ENCODE data around the gene MYPN.

Gene MYPN

GRCh38 chr10:68096913-68097516, 12.3 kb upstream of the MYPN start:
- H3K4me1 Mint-ChIP-seq, result no peaks in the 10 kb centered on the region
- no peak overlapping the region for H3K4me3 Mint-ChIP-seq
- no peak for DNase-seq
- H3K27me3 Mint-ChIP-seq (ENCODE audit: low read depth, poor library complexity), result peaks cover 4% of the 10 kb centered on the region
- no peak for TF ChIP-seq CTCF (IDR thresholded peaks at IDR 0.05)
- no peaks in the 10 kb centered on the region for H3K36me3 Mint-ChIP-seq (ENCODE audit: low read depth)
- H3K9me3 Mint-ChIP-seq, result no peaks in the 10 kb centered on the region
- no peak overlapping the region for H3K27ac Mint-ChIP-seq

- H3K27ac Mint-ChIP-seq, result no peak overlapping the region
- no peak for DNase-seq
- H3K36me3 Mint-ChIP-seq (ENCODE audit: low read depth), result no peaks in the 10 kb centered on the region
- no peaks in the 10 kb centered on the region for H3K4me1 Mint-ChIP-seq
- no peak overlapping the region for H3K4me3 Mint-ChIP-seq
- H3K9me3 Mint-ChIP-seq, result no peaks in the 10 kb centered on the region
- peaks cover 4% of the 10 kb centered on the region for H3K27me3 Mint-ChIP-seq (ENCODE audit: low read depth, poor library complexity)
- TF ChIP-seq CTCF (IDR thresholded peaks at IDR 0.05), result no peak
These were observed 9.6 kb upstream of the MYPN start for GRCh38 chr10:68099736-68100135.

GRCh38 chr10:68101066-68101465, 8.2 kb upstream of the MYPN start:
- Mint-ChIP-seq H3K27me3 (ENCODE audit: low read depth, poor library complexity) (peaks cover 4% of the 10 kb centered on the region), H3K4me3 (no peak overlapping the region), H3K36me3 (ENCODE audit: low read depth) (no peaks in the 10 kb centered on the region), H3K4me1 (peaks cover 6% of the 10 kb centered on the region), H3K9me3 (no peaks in the 10 kb centered on the region), H3K27ac (no peak overlapping the region)
- no peak for TF ChIP-seq CTCF (IDR thresholded peaks at IDR 0.05)
- DNase-seq, result no peak

- Mint-ChIP-seq H3K9me3 (no peaks in the 10 kb centered on the region), H3K27ac (no peak overlapping the region), H3K4me1 (peaks cover 14% of the 10 kb centered on the region), H3K36me3 (ENCODE audit: low read depth) (no peaks in the 10 kb centered on the region), H3K27me3 (ENCODE audit: low read depth, poor library complexity) (peaks cover 4% of the 10 kb centered on the region), H3K4me3 (no peak overlapping the region)
- no peak for TF ChIP-seq CTCF (IDR thresholded peaks at IDR 0.05)
- DNase-seq, result no peak
These were observed 5.9 kb upstream of the MYPN start for GRCh38 chr10:68103261-68103878.

GRCh38 chr10:68103901-68104300, 5.4 kb upstream of the MYPN start:
- Mint-ChIP-seq H3K4me1 (peaks cover 14% of the 10 kb centered on the region), H3K36me3 (ENCODE audit: low read depth) (no peaks in the 10 kb centered on the region), H3K27me3 (ENCODE audit: low read depth, poor library complexity) (peaks cover 4% of the 10 kb centered on the region), H3K27ac (no peak overlapping the region), H3K4me3 (no peak overlapping the region), H3K9me3 (no peaks in the 10 kb centered on the region)
- DNase-seq, result no peak
- no peak for TF ChIP-seq CTCF (IDR thresholded peaks at IDR 0.05)

- TF ChIP-seq CTCF (IDR thresholded peaks at IDR 0.05), result no peak
- peaks cover 7% of the 10 kb centered on the region for H3K27me3 Mint-ChIP-seq (ENCODE audit: low read depth, poor library complexity)
- no peak for DNase-seq
- H3K9me3 Mint-ChIP-seq, result no peaks in the 10 kb centered on the region
- no peaks in the 10 kb centered on the region for H3K36me3 Mint-ChIP-seq (ENCODE audit: low read depth)
- no peak overlapping the region for H3K4me3 Mint-ChIP-seq
- H3K27ac Mint-ChIP-seq, result no peak overlapping the region
- peaks cover 19% of the 10 kb centered on the region for H3K4me1 Mint-ChIP-seq
These were observed 3.5 kb upstream of the MYPN start for GRCh38 chr10:68105820-68106219.

Measured in nephron progenitor cell (in vitro differentiated cells).